GM11168 (cell line): ENCODE data around the gene ADAD1.

ENCODE experiments used
- in situ Hi-C: fragments of 300-500 bp; cut with MboI; formaldehyde crosslinking; loops from one replicate; pipeline ENCODE4 v1.12.0; 2022; ENCODE audit warnings: low sequenced_read_pairs; ENCODE audit not compliant: unreplicated experiment

The ADAD1 gene

GRCh38 chr4:122453384-122453995 lies 74.7 kb downstream of the ADAD1 start:
- in situ Hi-C loops = no loop called here

- in situ Hi-C loops = no loop called here
Observed at GRCh38 chr4:122456231-122457116, 77.7 kb downstream of the ADAD1 start, which contains the start of gene IL2. Gene IL2, minus strand, starts transcription at chr4:122456725. Its CDS starts 285 bp downstream, at chr4:122456440.

DNA sequence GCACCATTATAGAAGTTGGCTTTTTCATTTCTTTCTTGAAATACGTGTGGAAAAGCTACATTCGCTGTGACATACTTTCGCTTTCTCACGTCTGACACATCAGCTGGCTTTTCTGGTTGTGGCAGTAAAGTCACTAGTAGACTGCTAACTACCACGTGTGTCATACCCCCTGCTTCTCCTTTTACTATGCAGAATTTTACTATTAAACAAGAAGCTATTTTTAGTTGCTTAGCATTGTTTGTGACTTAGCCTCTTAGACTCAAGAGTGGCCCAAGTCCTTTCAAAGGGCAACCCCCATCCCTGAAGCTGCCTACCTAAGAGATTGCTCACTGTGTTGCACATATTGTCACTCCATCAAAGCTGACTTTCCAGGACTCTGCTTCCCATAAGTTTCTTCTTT lies 79.8 kb downstream of the ADAD1 start:
- in situ Hi-C loops = no loop called here

DNA sequence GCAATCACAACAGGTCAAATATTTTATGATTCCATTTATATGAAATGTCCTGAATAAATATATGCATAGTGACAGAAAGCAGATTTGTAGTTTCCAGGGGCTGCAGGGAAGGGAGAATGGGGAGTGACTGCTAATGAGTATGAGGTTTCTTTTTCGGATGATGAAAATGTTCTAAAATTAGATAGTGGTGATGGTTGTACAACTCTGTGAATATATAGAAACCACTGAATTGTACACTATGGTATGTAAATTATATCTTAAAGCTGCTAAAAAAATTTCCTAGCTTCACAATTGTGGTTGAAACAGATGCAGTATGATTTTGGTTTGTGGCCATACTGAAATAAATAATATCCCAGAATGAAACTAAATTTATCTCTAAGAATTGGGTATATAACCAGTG lies 90.6 kb downstream of the ADAD1 start:
- in situ Hi-C loops = no loop called here

DNA sequence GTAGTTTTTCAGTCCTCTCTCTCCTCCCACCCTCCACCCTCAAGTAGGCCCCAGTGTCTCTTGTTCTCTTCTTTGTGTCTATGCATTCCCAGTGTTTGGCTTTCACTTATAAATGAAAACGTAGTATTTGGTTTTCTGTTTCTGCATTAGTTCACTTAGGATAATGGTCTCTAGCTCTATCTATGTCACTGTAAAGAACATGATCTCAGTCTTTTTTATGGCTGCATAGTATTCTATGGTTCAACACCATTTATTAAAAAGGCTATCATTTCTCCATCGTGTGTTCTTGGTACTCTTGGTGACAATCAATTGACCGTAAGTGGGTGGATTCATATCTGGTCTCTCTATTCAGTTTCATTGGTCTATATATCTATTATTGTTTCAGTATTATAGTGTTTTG lies 96.4 kb downstream of the ADAD1 start:
- in situ Hi-C loops = no loop called here

DNA sequence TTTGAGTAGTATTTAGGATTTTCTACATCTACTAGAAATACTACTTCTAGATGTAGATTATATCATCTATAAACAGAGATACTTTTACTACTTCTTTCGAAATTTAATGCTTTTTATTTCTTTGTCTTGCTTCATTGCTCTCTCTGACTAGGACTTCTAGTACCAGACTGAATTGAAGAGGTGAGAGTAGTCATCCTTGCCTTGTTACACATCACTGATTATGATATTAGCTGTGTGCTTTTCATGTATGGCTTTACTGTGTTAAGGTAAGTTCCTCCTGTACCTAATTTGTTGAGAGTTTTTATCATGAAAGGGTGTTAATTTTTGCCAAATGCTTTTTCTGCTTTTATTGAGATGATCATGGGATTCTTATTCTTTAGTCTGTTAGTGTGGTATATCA lies 97.3 kb downstream of the ADAD1 start:
- in situ Hi-C loops = no loop called here

DNA sequence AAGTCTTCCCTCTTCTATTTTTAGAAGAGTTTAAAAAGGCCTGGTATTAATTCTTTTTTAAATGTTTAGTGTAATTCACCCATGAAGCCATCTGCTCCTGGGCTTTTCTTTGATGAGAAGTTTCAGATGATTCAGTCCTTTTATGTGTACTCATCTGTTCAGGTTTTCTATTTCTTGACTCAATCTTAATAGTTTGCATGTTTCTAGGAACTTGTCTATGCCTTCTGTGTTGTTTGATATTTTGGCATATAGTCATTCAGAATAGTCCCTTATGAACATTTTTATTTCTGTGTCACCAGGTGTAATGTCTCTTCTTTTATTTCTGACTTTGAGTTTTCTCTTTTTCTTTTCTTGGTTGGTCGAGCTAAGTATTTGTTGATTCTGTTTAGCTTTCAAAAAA lies 97.9 kb downstream of the ADAD1 start:
- in situ Hi-C loops = no loop called here
